ENCODE data around the gene CGNL1.

Gene CGNL1

GRCh38 chr15:57503051-57503702 is 126.9 kb downstream of the CGNL1 start:
- peak; percentile 6 for DNase-seq

GRCh38 chr15:57503911-57504598 is 127.8 kb downstream of the CGNL1 start:
- no peak for DNase-seq

- DNase-seq: no peak
Observed at GRCh38 chr15:57504599-57504940, 128.3 kb downstream of the CGNL1 start.

- no peak for DNase-seq
Observed at GRCh38 chr15:57505056-57505715, 128.9 kb downstream of the CGNL1 start.

GRCh38 chr15:57505949-57506391 is 129.7 kb downstream of the CGNL1 start:
- no peak for DNase-seq

GRCh38 chr15:57506422-57506821 is 130.1 kb downstream of the CGNL1 start:
- no peak for DNase-seq

GRCh38 chr15:57507111-57507510 is 130.8 kb downstream of the CGNL1 start:
- DNase-seq: no peak

- DNase-seq: no peak
Observed at GRCh38 chr15:57509126-57509525, 132.8 kb downstream of the CGNL1 start.

GRCh38 chr15:57509965-57510364 is 133.7 kb downstream of the CGNL1 start:
- DNase-seq: no peak

GRCh38 chr15:57510647-57511046 is 134.3 kb downstream of the CGNL1 start:
- no peak for DNase-seq

GRCh38 chr15:57516327-57517029 is 140.2 kb downstream of the CGNL1 start:
- DNase-seq: no peak

- DNase-seq: no peak
Observed at GRCh38 chr15:57517030-57517671, 140.8 kb downstream of the CGNL1 start.

- no peak for DNase-seq
Observed at GRCh38 chr15:57518779-57519405, 142.6 kb downstream of the CGNL1 start.

- no peak for DNase-seq
Observed at GRCh38 chr15:57519806-57520205, 143.5 kb downstream of the CGNL1 start.

GRCh38 chr15:57521503-57521902 is 145.2 kb downstream of the CGNL1 start:
- no peak for DNase-seq

- no peak for DNase-seq
Observed at GRCh38 chr15:57522148-57522547, 145.8 kb downstream of the CGNL1 start.

GRCh38 chr15:57525581-57525980 is 149.3 kb downstream of the CGNL1 start:
- no peak for DNase-seq

GRCh38 chr15:57526076-57526475 is 149.8 kb downstream of the CGNL1 start:
- no peak for DNase-seq

- no peak for DNase-seq
Observed at GRCh38 chr15:57526615-57527014, 150.3 kb downstream of the CGNL1 start.

GRCh38 chr15:57527382-57528091 is 151.2 kb downstream of the CGNL1 start:
- DNase-seq: peak; percentile 74

- no peak for DNase-seq
Observed at GRCh38 chr15:57528940-57529565, 152.7 kb downstream of the CGNL1 start.

Measured in suppressor macrophage treated with lipopolysaccharide for 4 hours (primary cell).